Activated T-helper 2 cell treated with anti-CD3 and anti-CD28 coated beads, Interferon-gamma antibody, Interleukin-2, Interleukin-4, amounts not matched to agents 10 μg/mL and 5 μg/mL and 100 μg/mL, durations not matched to agents 14 hours and 24 hours and 36 hours (primary cell): Measurements from ENCODE around the gene NMRK2. TPM values are rescaled to one million over a fixed set of nuclear protein-coding genes. Genes with fewer than 3 reads are reported as not detected.

Experiments
- DNase-seq: peaks from one replicate; pipeline ENCODE4 v3.0.0; 2021; ENCODE audit warnings: low spot score
- H3K27ac Mint-ChIP-seq: one replicate; pipeline ENCODE4 v1.8.0; 2021; ENCODE audit warnings: mixed read lengths
- H3K27me3 Mint-ChIP-seq: one replicate; pipeline ENCODE4 v1.8.0; 2021; ENCODE audit warnings: low read depth, mixed read lengths
- H3K36me3 Mint-ChIP-seq: one replicate; pipeline ENCODE4 v1.8.0; 2021; ENCODE audit warnings: low read depth, mixed read lengths
- H3K4me1 Mint-ChIP-seq: one replicate; pipeline ENCODE4 v1.8.0; 2021; ENCODE audit warnings: low read depth, mixed read lengths
- H3K4me3 Mint-ChIP-seq: one replicate; pipeline ENCODE4 v1.8.0; 2021; ENCODE audit warnings: low read depth, mild to moderate bottlenecking, moderate library complexity, mixed read lengths
- H3K9me3 Mint-ChIP-seq: one replicate; pipeline ENCODE4 v1.8.0; 2021; ENCODE audit warnings: mixed read lengths
- intact Hi-C: fragments of 100-400 bp; cut with micrococcal nuclease; formaldehyde crosslinking; loops from one replicate; pipeline ENCODE4 v1.15.1; 2023
- total RNA-seq: library from RNA; stranded (reverse); gene quantifications from 2 replicates; pipeline ENCODE4 v1.2.3, GENCODE V29; 2022

Gene NMRK2
- total RNA-seq, 1 donor from 2014 or later, result not detected

DNA sequence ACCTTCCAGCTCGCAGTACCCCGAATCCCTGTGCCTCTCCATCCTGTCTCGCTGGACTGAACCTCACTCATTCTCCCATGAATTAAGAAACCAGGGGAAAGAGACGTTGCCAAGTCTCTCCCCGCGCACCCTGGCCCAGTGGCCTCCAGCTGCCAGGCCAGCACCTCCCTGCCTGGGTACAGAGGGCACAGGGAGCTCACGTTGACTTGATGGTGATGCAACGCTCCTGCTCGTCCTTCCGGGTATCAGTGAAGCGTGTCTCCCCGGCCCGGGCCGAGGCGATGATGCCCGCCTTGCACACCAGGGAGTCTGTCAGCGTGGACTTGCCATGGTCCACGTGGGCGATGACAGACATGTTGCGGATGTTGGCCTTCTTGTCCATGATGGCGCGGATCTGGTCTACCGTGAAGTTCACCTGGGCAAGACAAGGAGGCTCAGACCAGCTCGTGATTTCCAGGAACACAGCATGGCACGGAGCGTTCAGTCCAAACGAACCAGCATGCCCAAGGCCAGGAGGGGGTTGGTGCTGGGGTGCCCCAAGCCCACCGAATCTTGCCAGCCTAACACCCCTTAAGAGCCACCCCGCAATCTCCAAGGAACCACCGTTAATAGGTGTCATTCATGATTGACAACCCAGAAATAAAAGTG, 51.2 kb downstream of the NMRK2 start:
- Mint-ChIP-seq H3K4me1 (peaks cover 33% of the 10 kb centered on the region), H3K4me3 (peak overlapping the region; percentile 95), H3K27ac (peak overlapping the region; percentile 90), H3K27me3 (no peaks in the 10 kb centered on the region), H3K36me3 (peaks cover 64% of the 10 kb centered on the region), H3K9me3 (no peaks in the 10 kb centered on the region)
- intact Hi-C loops, result loop anchor here (10.0 kb wide), 1 partner anchor 219 kb away; the partner anchor contains the start of genes APBA3 and MRPL54
- no peak for DNase-seq

DNA sequence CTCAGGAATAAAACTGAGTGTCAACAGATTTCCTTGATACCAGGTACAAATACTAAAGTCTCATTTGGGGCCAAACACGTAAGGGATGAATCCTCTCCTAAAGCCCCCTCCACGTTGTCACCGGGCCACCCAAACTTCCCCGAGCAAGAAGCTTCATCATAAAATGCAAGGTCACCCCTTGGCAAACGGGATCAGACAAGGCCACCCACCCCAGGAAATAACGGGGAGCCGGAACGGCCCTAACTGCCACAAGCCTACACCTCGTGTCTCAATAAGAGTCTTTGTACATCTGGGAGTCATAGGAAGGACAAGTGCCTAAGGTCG, 51.7 kb downstream of the NMRK2 start:
- intact Hi-C loops, result loop anchor here (10.0 kb wide), 1 partner anchor 220 kb away; the partner anchor contains the start of genes APBA3 and MRPL54
- DNase-seq, result no peak
- peaks cover 59% of the 10 kb centered on the region for H3K36me3 Mint-ChIP-seq
- peak overlapping the region; percentile 95 for H3K4me3 Mint-ChIP-seq
- H3K9me3 Mint-ChIP-seq, result no peaks in the 10 kb centered on the region
- H3K27me3 Mint-ChIP-seq, result no peaks in the 10 kb centered on the region
- H3K27ac Mint-ChIP-seq, result peak overlapping the region; percentile 90
- H3K4me1 Mint-ChIP-seq, result peaks cover 33% of the 10 kb centered on the region

GRCh38 chr19:3984908-3985642, 52.2 kb downstream of the NMRK2 start, which contains the start of gene EEF2:
Gene EEF2, minus strand, starts transcription at chr19:3985463. Its CDS starts 83 bp downstream, at chr19:3985380.
- Mint-ChIP-seq H3K27me3 (no peaks in the 10 kb centered on the region), H3K36me3 (peaks cover 53% of the 10 kb centered on the region), H3K4me1 (peaks cover 33% of the 10 kb centered on the region), H3K4me3 (peak within 1 kb of the TSS; percentile 95), H3K27ac (peak within 1 kb of the TSS; percentile 90), H3K9me3 (no peaks in the 10 kb centered on the region)
- intact Hi-C loops, result loop anchor here (1.0 to 10.0 kb wide), 3 partner anchors 22 to 220 kb away; partner anchors contain the start of genes ANKRD24, APBA3, MRPL54 and PIAS4
- DNase-seq, result peak; percentile 87

GRCh38 chr19:3985643-3986259, 52.9 kb downstream of the NMRK2 start:
- Mint-ChIP-seq H3K36me3 (peaks cover 47% of the 10 kb centered on the region), H3K9me3 (peaks cover 1% of the 10 kb centered on the region), H3K27me3 (no peaks in the 10 kb centered on the region), H3K27ac (peak overlapping the region; percentile 90), H3K4me1 (peaks cover 34% of the 10 kb centered on the region), H3K4me3 (peak overlapping the region; percentile 95)
- DNase-seq, result no peak
- intact Hi-C loops, result loop anchor here (1.0 to 10.0 kb wide), 5 partner anchors 14 to 221 kb away; partner anchors contain the start of genes ANKRD24, APBA3, DAPK3 and MRPL54

DNA sequence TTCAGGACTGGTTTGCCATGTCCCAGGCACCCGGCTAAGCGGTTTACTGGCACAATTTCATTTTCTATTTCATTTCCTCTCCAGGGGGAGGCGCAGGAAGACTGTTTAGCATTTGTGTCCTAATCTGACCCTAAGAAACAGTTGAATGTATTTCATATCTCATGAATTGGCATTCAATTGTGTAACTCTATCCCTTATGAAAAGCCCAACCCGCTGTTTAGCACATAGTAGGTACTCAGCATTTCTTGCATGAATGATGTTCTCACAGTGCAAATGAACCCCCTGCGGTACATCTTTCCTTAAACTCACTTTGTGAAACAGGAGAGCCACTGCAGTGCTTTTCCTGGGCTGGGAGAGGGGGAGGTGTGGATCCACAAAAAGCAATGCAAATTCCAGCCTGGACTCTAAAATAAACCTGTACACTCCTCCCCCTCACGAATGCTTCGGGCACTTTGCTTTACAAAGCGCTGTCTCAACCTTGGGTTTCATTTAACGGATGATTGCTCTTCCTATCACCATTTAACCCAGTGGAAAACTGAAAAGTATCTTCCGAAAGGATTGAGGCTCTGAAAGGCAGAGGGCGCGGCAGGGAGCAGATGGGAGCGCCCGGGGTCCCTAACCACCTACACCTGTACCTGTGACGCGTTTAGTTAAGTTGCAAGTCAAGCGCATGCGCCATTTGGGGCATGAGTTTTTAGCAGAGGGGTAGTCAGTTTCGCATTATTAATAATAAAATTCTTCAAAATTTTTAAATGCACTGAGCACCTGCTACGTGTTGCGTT, 53.6 kb downstream of the NMRK2 start:
- H3K4me1 Mint-ChIP-seq, result peaks cover 35% of the 10 kb centered on the region
- peak overlapping the region; percentile 95 for H3K4me3 Mint-ChIP-seq
- peaks cover 3% of the 10 kb centered on the region for H3K9me3 Mint-ChIP-seq
- DNase-seq, result peak; percentile 54
- H3K27ac Mint-ChIP-seq, result peak overlapping the region; percentile 82
- intact Hi-C loops, result loop anchor here (1.0 to 10.0 kb wide), 5 partner anchors 15 to 222 kb away; partner anchors contain the start of genes ANKRD24, APBA3, DAPK3 and MRPL54
- peaks cover 40% of the 10 kb centered on the region for H3K36me3 Mint-ChIP-seq
- H3K27me3 Mint-ChIP-seq, result no peaks in the 10 kb centered on the region

DNA sequence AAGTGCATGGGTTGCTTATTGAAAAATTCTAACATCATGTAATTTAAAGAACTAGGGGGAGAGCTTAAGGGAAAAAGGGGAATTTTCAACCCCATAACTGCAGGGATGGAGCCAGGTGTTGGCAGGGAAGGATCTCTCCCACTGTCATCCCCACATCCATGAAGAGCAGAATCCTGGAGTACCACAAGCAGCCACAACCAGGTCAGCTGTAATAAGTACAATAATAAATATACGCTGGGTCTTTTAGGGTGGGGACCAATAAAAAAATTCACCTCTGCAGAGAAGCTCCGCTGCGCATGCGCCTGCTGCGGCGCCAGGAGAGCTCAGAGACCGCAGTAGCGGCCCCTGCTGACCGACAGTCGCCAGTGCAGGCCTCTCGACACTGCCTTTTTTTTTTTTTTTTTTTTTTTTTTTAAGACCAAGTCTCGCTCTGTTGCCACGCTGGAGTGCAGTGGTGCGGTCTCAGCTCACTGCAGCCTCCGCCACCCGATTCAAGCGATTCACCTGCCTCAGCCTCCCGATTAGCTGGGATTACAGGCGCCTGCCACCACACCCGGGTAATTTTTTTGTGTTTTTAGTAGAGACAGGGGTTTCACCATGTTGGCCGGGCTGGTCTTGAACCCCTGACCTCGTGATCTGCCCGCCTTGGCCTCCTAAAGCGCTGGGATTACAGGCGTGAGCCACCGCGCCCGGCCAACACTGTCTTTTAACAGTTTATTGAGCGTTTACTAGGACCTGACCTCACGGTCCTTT, 54.9 kb downstream of the NMRK2 start:
- no peaks in the 10 kb centered on the region for H3K27me3 Mint-ChIP-seq
- DNase-seq, result peak; percentile 85
- H3K36me3 Mint-ChIP-seq, result peaks cover 26% of the 10 kb centered on the region
- peak overlapping the region; percentile 80 for H3K27ac Mint-ChIP-seq
- H3K9me3 Mint-ChIP-seq, result peaks cover 3% of the 10 kb centered on the region
- H3K4me3 Mint-ChIP-seq, result peak overlapping the region; percentile 82
- H3K4me1 Mint-ChIP-seq, result peaks cover 31% of the 10 kb centered on the region
- intact Hi-C loops, result loop anchor here (1.0 to 10.0 kb wide), 3 partner anchors 79 to 223 kb away; partner anchors contain the start of genes ANKRD24, APBA3, MRPL54 and SIRT6

DNA sequence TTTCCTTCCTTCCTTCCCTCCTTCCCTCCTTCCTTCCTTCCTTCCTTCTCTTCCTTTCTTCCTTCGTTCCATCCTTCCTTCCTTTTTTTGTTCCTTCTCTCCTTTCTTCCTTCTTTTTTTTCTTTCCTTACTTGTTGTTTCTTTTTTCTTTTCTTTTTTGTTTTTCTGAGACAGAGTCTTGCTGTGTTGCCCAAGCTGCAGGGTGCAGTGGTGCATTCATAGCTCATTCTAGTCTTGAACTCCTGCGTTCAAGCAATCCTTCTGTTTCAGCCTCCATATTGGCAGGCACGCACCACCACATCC, 57.9 kb downstream of the NMRK2 start:
- DNase-seq, result no peak
- no peaks in the 10 kb centered on the region for H3K27me3 Mint-ChIP-seq
- peaks cover 3% of the 10 kb centered on the region for H3K9me3 Mint-ChIP-seq
- no peaks in the 10 kb centered on the region for H3K36me3 Mint-ChIP-seq
- intact Hi-C loops, result loop anchor here (1.0 kb wide), 1 partner anchor 17 kb away; the partner anchor contains the start of gene PIAS4
- H3K4me1 Mint-ChIP-seq, result peaks cover 16% of the 10 kb centered on the region
- H3K4me3 Mint-ChIP-seq, result peak overlapping the region; percentile 46
- H3K27ac Mint-ChIP-seq, result peak overlapping the region; percentile 61

Other genes with a start within 250 kb of the NMRK2 start
- 22.5 and 23.6 TPM in 2 replicates for gene PIP5K1C, start 232.6 kb upstream of the NMRK2 start, total RNA-seq
- gene TJP3, start 224.7 kb upstream of the NMRK2 start, total RNA-seq, result 0.41 and 0.48 TPM in 2 replicates
- 45.4 and 50.0 TPM in 2 replicates for gene APBA3, start 171.4 kb upstream of the NMRK2 start, total RNA-seq
- 98.0 and 99.6 TPM in 2 replicates for gene MRPL54, start 170.4 kb upstream of the NMRK2 start, total RNA-seq
- gene RAX2, start 160.8 kb upstream of the NMRK2 start, total RNA-seq, result not detected in 2 replicates
- 25.4 and 27.5 TPM in 2 replicates for gene MATK, start 146.7 kb upstream of the NMRK2 start, total RNA-seq
- gene ZFR2, start 64.0 kb upstream of the NMRK2 start, total RNA-seq, result 0.27 and 0.32 TPM in 2 replicates
- gene ATCAY, start 52.4 kb upstream of the NMRK2 start, total RNA-seq, result not detected in 2 replicates
- gene DAPK3, start 38.0 kb downstream of the NMRK2 start, total RNA-seq, result 40.1 and 43.3 TPM in 2 replicates
- 2,377 and 2,451 TPM in 2 replicates for gene EEF2, start 52.4 kb downstream of the NMRK2 start, total RNA-seq
- gene PIAS4, start 74.7 kb downstream of the NMRK2 start, total RNA-seq, result 31.5 and 36.3 TPM in 2 replicates
- gene ZBTB7A, start 133.8 kb downstream of the NMRK2 start, total RNA-seq, result 39.9 and 41.2 TPM in 2 replicates
- gene MAP2K2, start 191.1 kb downstream of the NMRK2 start, total RNA-seq, result 131 and 141 TPM in 2 replicates
- 1.6 and 2.5 TPM in 2 replicates for gene CREB3L3, start 220.6 kb downstream of the NMRK2 start, total RNA-seq
- 34.6 and 42.4 TPM in 2 replicates for gene SIRT6, start 249.5 kb downstream of the NMRK2 start, total RNA-seq
- 0.30 and 0.50 TPM in 2 replicates for gene ANKRD24, start 249.6 kb downstream of the NMRK2 start, total RNA-seq